Ecto neural progenitor cell (in vitro differentiated cells): ENCODE results near the gene GOPC.
"Not testable (repeated sequence)": the region's sequence is repeated elsewhere in the genome, so short reads cannot be mapped to it uniquely, and the experiment has no call there.

Source experiments
- DNase-seq: peaks from one replicate; pipeline ENCODE4 v3.0.0-alpha.2; 2018; ENCODE audit warnings: low spot score

The GOPC gene

DNA sequence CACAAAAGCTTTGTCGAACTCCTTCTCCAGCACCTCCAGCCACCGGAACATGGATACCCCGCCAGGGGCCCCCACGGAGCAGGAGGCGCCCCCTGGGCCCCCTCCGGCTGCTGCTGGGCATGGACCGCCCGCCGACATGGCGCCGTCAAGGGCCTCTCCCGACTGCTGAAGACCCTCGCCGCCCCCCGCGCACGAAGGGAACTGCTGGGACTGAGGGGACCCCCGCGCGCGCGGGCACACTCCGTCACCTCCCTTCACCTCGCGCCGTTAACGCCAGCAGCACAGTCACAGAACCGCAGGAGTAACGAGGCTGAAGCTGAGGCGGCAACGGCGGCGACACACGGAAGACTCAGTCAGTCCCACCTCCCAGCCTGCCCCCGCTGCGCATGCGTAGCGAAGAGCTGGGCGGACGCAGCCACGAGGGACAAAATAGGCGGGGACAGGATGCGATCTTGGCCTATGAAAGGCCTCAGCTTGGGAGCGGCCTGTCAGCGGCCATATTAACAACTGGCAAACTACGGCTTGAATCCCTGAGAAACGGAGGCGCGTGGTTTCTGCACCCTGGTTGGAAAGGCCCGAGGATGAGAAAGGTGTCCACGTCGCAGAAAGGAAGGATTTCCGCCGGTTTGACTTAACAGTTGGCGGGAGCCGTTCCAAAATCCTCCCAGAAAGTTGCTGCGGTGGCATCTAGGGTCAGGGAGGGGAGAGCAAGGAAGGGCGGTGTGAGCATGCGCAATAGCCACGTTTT, at the start of gene GOPC:
Gene GOPC (minus strand): TSS at position 361 of the 748 bp plus-strand sequence. CDS start 223 bp downstream, at position 138.
- DNase-seq, result peak; percentile 95

DNA sequence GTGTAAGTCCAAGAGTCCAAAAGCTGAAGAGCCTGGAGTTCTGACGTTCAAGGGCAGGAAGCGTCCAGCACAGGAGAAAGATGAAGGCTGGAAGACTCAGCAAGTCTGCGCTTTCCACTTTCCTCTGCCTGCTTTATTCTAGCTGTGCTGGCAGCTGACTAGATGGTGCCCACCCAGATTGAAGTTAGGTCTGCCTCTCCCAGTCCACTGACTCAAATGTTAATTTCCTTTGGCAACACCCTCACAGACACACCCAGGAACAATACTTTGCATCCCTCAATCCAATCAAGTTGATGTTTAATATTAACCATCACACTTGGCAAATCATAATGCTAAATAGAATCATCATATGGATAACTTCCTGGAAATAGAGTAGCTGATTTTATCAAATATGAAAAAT, 49.7 kb upstream of the GOPC start:
- DNase-seq, result not testable (repeated sequence)

DNA sequence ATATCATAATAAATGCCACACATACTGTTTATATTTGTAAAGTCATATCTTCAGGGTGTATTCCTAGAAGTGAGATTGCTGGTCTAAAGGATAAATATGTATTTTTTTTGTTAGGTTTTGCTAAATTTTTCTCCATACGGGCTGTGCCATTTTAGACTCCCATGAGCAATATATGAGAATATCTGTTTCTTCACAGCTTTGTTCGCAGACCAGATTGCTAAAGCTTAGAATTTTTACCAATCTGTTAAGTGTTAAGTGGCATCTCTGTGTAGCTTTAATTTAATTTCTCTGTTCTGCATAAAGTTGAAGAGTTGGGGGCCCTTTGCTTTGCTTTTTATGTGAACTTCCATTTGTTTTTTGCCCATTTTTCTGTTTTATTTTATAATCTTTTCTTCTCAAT, 40.7 kb upstream of the GOPC start:
- no peak for DNase-seq

DNA sequence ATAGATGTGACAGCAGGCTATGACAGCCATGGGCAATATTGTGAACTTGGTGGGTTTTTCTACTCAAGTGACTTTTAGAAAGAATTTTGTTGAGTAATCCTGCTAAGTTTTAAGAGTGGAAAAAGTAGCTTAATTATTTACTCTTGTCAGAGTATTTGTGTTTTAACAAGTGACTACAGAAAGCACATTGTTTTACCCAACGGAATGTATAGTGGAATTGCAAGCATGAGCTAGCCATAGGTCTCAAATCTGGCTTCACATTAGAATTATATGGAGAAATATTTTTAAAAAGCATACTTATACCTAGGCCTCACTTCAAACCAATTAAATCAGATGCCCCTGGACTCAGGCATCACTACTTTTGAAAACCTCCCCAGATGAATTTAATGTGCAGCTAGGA, 35.5 kb upstream of the GOPC start:
- no peak for DNase-seq

DNA sequence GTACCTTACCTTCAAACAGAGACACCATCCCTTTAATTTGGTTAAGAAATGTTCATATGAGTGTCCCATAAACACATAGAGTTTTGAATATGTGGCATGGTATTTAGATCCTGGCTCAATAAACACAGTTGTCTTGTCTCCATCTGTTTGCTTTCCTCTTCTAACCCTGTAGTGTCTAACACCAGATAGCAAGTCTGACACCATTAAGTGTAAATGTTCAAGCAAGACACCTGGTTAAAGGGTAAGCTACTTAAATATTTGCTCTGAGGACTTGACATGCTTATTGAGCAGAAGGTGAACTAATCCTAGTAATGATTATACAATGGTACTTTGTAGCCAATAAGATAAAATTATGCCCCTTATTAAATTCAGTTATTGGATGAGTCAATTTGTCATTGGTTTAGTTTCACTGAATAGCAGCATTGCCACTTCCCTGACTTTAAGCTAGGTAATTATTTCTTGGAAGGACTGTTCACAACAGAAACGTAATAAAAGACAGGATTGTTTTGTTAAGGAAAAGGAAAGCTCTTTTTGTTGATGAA, 26.9 kb upstream of the GOPC start:
- no peak for DNase-seq

- DNase-seq, result no peak
Observed at GRCh38 chr6:117627533-117627932, 25.2 kb upstream of the GOPC start.

GRCh38 chr6:117624869-117625481, 22.7 kb upstream of the GOPC start:
- DNase-seq, result no peak

DNA sequence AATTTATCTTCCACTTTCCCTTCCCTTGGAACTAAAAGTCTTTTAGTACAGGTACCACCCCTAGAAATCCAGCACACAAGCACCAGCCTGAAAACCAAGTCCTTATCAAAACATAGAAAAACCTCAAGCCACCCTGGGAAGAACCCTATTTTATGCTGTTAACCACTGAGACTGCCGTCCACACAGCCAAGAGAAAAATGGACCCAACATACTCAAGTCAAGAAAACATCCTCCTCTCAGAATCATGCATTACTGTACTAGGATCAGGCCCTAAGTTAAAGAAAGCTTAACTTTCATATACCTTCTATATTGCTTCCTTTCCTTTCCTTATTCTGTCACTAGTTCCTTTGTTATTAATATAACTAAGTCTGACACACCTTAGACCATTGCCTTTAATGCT, 16.9 kb upstream of the GOPC start:
- no peak for DNase-seq

DNA sequence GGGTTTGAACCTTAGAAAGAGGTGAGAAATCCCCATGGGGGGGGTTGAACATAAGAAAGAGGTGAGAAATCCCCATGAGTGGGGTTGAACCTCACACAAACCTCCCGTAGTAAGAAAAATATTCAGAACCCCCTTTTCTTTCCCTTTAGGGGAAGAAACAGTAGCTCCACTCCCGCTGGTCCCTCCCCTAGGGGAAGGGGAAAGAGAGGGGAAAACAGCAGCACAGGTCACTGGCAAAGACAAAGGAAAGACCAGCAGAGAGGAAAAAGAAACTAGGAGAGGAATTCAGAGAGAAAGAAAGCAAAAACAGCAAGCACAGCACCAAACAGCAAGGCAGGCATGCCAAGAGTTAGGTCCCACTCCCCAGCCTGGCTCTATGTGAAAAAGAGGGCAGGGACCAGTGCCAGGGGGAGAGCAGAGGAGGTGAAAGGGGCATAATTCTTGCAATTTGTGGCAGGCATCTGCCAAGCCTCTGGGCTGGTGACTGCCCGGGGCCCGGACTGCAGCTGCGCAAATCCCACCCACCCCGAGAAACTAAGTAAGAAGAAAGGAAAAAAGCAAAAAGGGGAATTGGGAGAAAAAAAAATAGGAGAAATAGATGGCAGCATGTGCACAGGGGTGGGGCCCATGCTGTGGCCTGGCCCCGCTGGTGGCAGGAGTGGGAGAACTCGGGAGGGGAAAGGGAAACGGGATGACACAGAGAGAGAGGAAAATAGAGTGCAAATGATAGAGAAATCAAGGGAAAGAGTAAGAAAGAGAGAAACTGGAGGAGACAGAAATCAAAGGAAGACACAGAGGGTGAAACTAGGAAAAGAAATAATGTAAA, 15.1 kb upstream of the GOPC start:
- DNase-seq, result no peak

- no peak for DNase-seq
Observed at GRCh38 chr6:117616391-117617209, 14.3 kb upstream of the GOPC start.

- DNase-seq, result no peak
Observed at GRCh38 chr6:117615750-117616390, 13.6 kb upstream of the GOPC start.

DNA sequence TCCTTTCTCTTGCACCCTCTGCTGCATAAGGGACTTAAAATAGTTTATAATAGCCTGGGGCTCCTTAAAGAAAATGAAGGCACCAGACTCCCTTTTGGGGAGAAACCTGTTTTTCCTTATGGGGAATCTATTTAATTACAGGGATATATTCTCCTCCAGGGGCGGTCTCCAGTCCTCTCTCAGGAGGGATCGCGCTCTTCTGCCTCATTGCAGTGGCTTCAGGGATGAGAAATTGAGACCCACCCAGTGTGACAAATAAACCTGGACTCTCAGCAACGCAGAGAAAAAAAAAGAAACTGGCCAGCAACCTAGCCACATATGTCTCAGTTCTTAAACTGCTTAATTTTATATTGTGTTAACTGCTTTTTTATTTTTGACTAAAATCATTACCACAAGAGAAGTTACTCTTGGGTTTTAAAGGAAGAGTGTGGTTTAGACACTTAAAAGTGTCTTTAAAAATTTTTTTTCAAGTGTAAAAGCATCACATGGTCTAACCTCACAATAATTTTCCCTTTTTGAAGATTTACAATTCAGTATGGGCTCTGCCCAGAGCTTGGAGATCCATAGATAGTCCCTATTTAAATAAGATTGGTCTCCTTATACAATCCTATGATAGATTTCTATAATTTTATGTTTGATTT, 11.7 kb upstream of the GOPC start:
- no peak for DNase-seq

DNA sequence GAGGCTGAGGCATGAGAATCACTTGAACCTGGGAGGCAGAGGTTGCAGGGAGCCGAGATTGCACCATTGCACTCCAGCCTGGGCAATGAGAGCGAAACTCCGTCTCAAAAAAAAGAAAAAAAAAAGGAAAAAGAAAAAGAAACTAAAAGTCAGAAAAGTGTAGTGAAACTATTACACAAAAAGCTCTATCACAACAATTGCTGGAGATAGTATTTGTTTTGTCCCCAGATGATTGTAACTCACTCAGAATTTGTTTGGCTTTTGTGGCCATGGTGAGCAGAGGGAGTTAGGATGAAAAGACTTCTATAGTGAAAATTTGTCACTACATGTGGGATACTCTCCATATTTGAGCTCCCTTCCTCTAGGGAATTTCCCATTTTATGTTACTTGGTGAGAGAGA, 5.2 kb upstream of the GOPC start:
- no peak for DNase-seq

- DNase-seq, result no peak
Observed at GRCh38 chr6:117605169-117605826, 3.0 kb upstream of the GOPC start.

DNA sequence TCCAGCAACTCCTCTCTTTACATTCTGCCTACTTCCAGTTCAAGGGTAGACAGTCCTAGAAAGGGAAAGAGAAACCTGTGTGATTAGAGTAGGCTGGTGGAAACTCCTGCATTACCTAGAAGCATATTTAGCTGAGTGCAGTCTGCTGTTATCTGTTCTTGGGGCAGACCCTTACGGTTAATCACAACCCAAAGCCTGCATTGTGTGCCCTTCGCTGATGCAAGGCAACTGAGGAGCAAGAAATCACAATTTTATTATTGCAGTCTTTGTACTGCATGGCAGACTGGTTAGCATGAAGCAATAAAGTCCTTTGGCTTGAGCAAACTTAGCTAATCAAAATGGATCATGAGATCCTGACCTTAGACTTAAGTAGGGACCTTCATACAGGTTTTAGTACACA, 1.5 kb upstream of the GOPC start:
- no peak for DNase-seq

- no peak for DNase-seq
Observed at GRCh38 chr6:117602899-117603588, 733 bp upstream of the GOPC start.

DNA sequence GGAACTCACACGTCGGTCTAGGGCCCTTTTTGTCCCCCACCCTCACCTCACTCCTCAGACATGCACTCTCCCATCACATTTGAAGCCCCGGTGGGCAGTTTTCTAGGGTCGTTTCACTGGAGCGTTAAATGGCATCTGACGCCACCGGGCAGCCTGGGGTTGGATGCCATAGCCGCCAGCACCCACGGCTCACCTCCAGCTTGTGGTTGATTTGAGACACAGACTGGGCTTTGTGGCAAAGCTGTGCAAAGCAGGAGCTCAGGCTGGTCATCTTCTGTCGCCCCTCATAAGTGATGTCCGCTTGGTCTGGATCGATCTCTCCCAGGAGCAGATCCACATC, 530 bp downstream of the GOPC start:
- DNase-seq, result no peak

- no peak for DNase-seq
Observed at GRCh38 chr6:117600008-117600743, 2.1 kb downstream of the GOPC start.

DNA sequence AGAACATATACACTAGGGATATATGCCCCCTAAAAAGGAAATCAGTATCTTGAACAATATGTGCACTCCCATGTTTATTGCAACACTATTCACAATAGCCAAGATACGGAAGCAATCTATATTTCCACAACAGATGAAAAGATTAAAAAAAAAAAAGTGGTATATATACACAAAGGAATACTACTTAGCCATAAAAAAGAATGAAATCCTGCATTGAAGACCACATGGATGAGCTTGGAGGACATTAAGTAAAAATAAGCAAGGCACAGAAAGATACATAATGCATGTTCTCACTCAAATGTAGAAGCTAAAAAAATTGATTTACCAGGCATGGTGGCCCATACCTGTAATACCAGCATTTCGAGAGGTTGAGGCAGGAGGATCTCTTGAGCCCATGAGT, 4.6 kb downstream of the GOPC start:
- no peak for DNase-seq
